ENCODE measurements around the gene LIN37. TPM values are rescaled to one million over a fixed set of nuclear protein-coding genes. Genes with fewer than 3 reads are reported as not detected.

LIN37 gene
- total and polyA plus RNA-seq, 12 donors, result 6.0 to 137 (median 12.5) TPM

- intact Hi-C loops (cut with DNase I), result no loop called here
- 94 to 97% (median 96%) methylated on average over 11 to 20 of the region's 20 CpGs for WGBS, 4 donors
- no peak for DNase-seq
- Histone ChIP-seq H3K36me3 (replicated peaks in 1 of 2) (peaks cover 0 to 6% of the 10 kb centered on the region in 2 donors), H3K27ac (no peak overlapping the region), H3K4me3 (no peak overlapping the region), H3K27me3 (no peaks in the 10 kb centered on the region), H3K9me3 (replicated peaks in 1 of 3) (no peaks in the 10 kb centered on the region), H3K4me1 (replicated peaks in 1 of 2) (no peaks in the 10 kb centered on the region)
- TF ChIP-seq POLR2A (IDR thresholded peaks at IDR 0.05) (no peak), CTCF (IDR thresholded peaks at IDR 0.05) (no peak)
Measured at GRCh38 chr19:35780717-35781116, 32.3 kb downstream of the LIN37 start.

GRCh38 chr19:35781650-35782049 is 33.3 kb downstream of the LIN37 start:
- Histone ChIP-seq H3K27ac (no peak overlapping the region), H3K4me1 (replicated peaks in 1 of 2) (no peaks in the 10 kb centered on the region), H3K9me3 (replicated peaks in 1 of 3) (no peaks in the 10 kb centered on the region), H3K36me3 (replicated peaks in 1 of 2) (peaks cover 0 to 6% of the 10 kb centered on the region in 2 donors), H3K4me3 (no peak overlapping the region), H3K27me3 (no peaks in the 10 kb centered on the region)
- no peak for DNase-seq
- WGBS, 4 donors, result 84 to 92% (median 91%) methylated on average over 9 of the region's 9 CpGs
- intact Hi-C loops (cut with DNase I), result no loop called here
- no peak for TF ChIP-seq POLR2A (IDR thresholded peaks at IDR 0.05)
- no peak for TF ChIP-seq CTCF (IDR thresholded peaks at IDR 0.05)

- Histone ChIP-seq H3K9me3 (replicated peaks in 1 of 3) (no peaks in the 10 kb centered on the region), H3K4me1 (replicated peaks in 1 of 2) (no peaks in the 10 kb centered on the region), H3K27ac (no peak overlapping the region), H3K4me3 (no peak overlapping the region), H3K27me3 (no peaks in the 10 kb centered on the region), H3K36me3 (replicated peaks in 1 of 2) (peaks cover 0 to 6% of the 10 kb centered on the region in 2 donors)
- DNase-seq, result no peak
- TF ChIP-seq POLR2A (IDR thresholded peaks at IDR 0.05) (no peak), CTCF (IDR thresholded peaks at IDR 0.05) (no peak)
- intact Hi-C loops (cut with DNase I), result no loop called here
- 93 to 98% (median 96%) methylated on average over 6 to 12 of the region's 12 CpGs for WGBS, 4 donors
Measured at GRCh38 chr19:35782589-35782988, 34.2 kb downstream of the LIN37 start.

- H3K27me3 ChIP-seq, result no peaks in the 10 kb centered on the region
- TF ChIP-seq CTCF (IDR thresholded peaks at IDR 0.05) (no peak), POLR2A (IDR thresholded peaks at IDR 0.05) (no peak)
- 86 to 92% (median 89%) methylated on average over 17 to 28 of the region's 28 CpGs for WGBS, 4 donors
- no peak for DNase-seq
- H3K36me3 ChIP-seq (replicated peaks in 1 of 2), result peaks cover 0 to 6% of the 10 kb centered on the region in 2 donors
- no peaks in the 10 kb centered on the region for H3K4me1 ChIP-seq (replicated peaks in 1 of 2)
- no peak overlapping the region for H3K4me3 ChIP-seq
- H3K9me3 ChIP-seq (replicated peaks in 1 of 3), result no peaks in the 10 kb centered on the region
- H3K27ac ChIP-seq, result no peak overlapping the region
- intact Hi-C loops (cut with DNase I), result no loop called here
Measured at GRCh38 chr19:35783469-35784434, 35.4 kb downstream of the LIN37 start.

All from adrenal gland (tissue), 12 donors.